Erythroblast (primary cell): ENCODE results near the gene ENDOD1.

ENCODE experiments used
- DNase-seq, 2 experiments: peaks; one replicate each; lab custom pipeline; 2025; lab: John Stamatoyannopoulos, UW
- GATA1 ChIP-seq: IDR thresholded peaks from 2 replicates; pipeline ENCODE4 v1.6.1; 2011; ENCODE audit warnings: low read depth, mild to moderate bottlenecking, control low read depth, low read length, moderate library complexity
- POLR2A ChIP-seq: IDR thresholded peaks from 2 replicates; pipeline ENCODE4 v1.6.1; 2011; ENCODE audit warnings: mild to moderate bottlenecking, low read length

Gene ENDOD1

GRCh38 chr11:95149651-95150364, 60.2 kb downstream of the ENDOD1 start:
- TF ChIP-seq GATA1 (no peak), POLR2A (peak; percentile 54)
- DNase-seq: peak; percentile 62 to 64

- peak; percentile 97 for TF ChIP-seq POLR2A
- TF ChIP-seq GATA1: no peak
- peak; percentile 97 to 98 for DNase-seq
Measured at GRCh38 chr11:95150956-95151684, 61.5 kb downstream of the ENDOD1 start.

- TF ChIP-seq GATA1 (peak; percentile 92), POLR2A (peak; percentile 56)
- peak; percentile 96 to 100 for DNase-seq
Measured at GRCh38 chr11:95152876-95153856, 63.5 kb downstream of the ENDOD1 start.

- DNase-seq: peak in 1 of 2 experiments; percentile 66
- no peak for TF ChIP-seq POLR2A
- no peak for TF ChIP-seq GATA1
Measured at GRCh38 chr11:95153857-95154246, 64.2 kb downstream of the ENDOD1 start.

- DNase-seq: peak; percentile 84 to 88
- TF ChIP-seq POLR2A: no peak
- no peak for TF ChIP-seq GATA1
Measured at GRCh38 chr11:95154514-95154913, 64.9 kb downstream of the ENDOD1 start.

GRCh38 chr11:95155385-95155784, 65.7 kb downstream of the ENDOD1 start:
- no peak for DNase-seq
- no peak for TF ChIP-seq POLR2A
- no peak for TF ChIP-seq GATA1

- DNase-seq: peak; percentile 28 to 33
- TF ChIP-seq POLR2A (no peak), GATA1 (no peak)
Measured at GRCh38 chr11:95156133-95156721, 66.6 kb downstream of the ENDOD1 start.

GRCh38 chr11:95156916-95157541, 67.4 kb downstream of the ENDOD1 start:
- no peak for DNase-seq
- TF ChIP-seq GATA1: no peak
- TF ChIP-seq POLR2A: no peak

GRCh38 chr11:95157824-95158223, 68.2 kb downstream of the ENDOD1 start:
- DNase-seq: peak in 1 of 2 experiments; percentile 5
- TF ChIP-seq GATA1 (no peak), POLR2A (no peak)

- no peak for DNase-seq
- TF ChIP-seq GATA1 (no peak), POLR2A (no peak)
Measured at GRCh38 chr11:95161248-95161647, 71.6 kb downstream of the ENDOD1 start.

GRCh38 chr11:95163106-95163505, 73.5 kb downstream of the ENDOD1 start:
- DNase-seq: no peak
- TF ChIP-seq POLR2A (no peak), GATA1 (no peak)

GRCh38 chr11:95165638-95166037, 76.0 kb downstream of the ENDOD1 start:
- TF ChIP-seq GATA1: no peak
- no peak for TF ChIP-seq POLR2A
- DNase-seq: no peak
